GM21717 (cell line): ENCODE results near the gene PSAT1.

Experiments used
- ATAC-seq: cut with Tn5 transposase; IDR thresholded peaks from one replicate; pipeline ENCODE4 v1.9.1; 2021; ENCODE audit warnings: mild to moderate bottlenecking, moderate library complexity; ENCODE audit not compliant: unreplicated experiment

Gene PSAT1

GRCh38 chr9:78314953-78315870, 18.3 kb downstream of the PSAT1 start:
- no peak for ATAC-seq

- ATAC-seq = no peak
Measured at GRCh38 chr9:78316166-78316892, 19.4 kb downstream of the PSAT1 start.

- ATAC-seq = no peak
Measured at GRCh38 chr9:78319197-78320029, 22.5 kb downstream of the PSAT1 start.

- no peak for ATAC-seq
Measured at GRCh38 chr9:78320030-78320693, 23.2 kb downstream of the PSAT1 start.

- ATAC-seq = no peak
Measured at GRCh38 chr9:78320875-78321496, 24.1 kb downstream of the PSAT1 start.

- ATAC-seq = no peak
Measured at GRCh38 chr9:78321505-78321904, 24.6 kb downstream of the PSAT1 start.

GRCh38 chr9:78324068-78324650, 27.2 kb downstream of the PSAT1 start:
- no peak for ATAC-seq

- no peak for ATAC-seq
Measured at GRCh38 chr9:78324682-78325081, 27.8 kb downstream of the PSAT1 start.

GRCh38 chr9:78325343-78325742, 28.4 kb downstream of the PSAT1 start:
- no peak for ATAC-seq

GRCh38 chr9:78325846-78326360, 29.0 kb downstream of the PSAT1 start:
- ATAC-seq = no peak

- no peak for ATAC-seq
Measured at GRCh38 chr9:78326564-78326963, 29.6 kb downstream of the PSAT1 start.

- ATAC-seq = no peak
Measured at GRCh38 chr9:78332381-78332780, 35.5 kb downstream of the PSAT1 start.

GRCh38 chr9:78348848-78349247, 51.9 kb downstream of the PSAT1 start:
- ATAC-seq = no peak

GRCh38 chr9:78351816-78352215, 54.9 kb downstream of the PSAT1 start:
- no peak for ATAC-seq

GRCh38 chr9:78354324-78354973, 57.5 kb downstream of the PSAT1 start:
- no peak for ATAC-seq

- ATAC-seq = no peak
Measured at GRCh38 chr9:78354989-78355388, 58.1 kb downstream of the PSAT1 start.

- ATAC-seq = no peak
Measured at GRCh38 chr9:78356634-78357033, 59.7 kb downstream of the PSAT1 start.

- ATAC-seq = peak; percentile 71
Measured at GRCh38 chr9:78357165-78357873, 60.4 kb downstream of the PSAT1 start.
